HG03354 (cell line): ENCODE results near the gene IFIT2.
"Not testable (repeated sequence)": the region's sequence is repeated elsewhere in the genome, so short reads cannot be mapped to it uniquely, and the experiment has no call there.

Experiments used
- ATAC-seq: cut with Tn5 transposase; IDR thresholded peaks from one replicate; pipeline ENCODE4 v1.9.1; 2021; ENCODE audit warnings: mild to moderate bottlenecking; ENCODE audit not compliant: unreplicated experiment, poor library complexity, severe bottlenecking

The IFIT2 gene

GRCh38 chr10:89305766-89306433 is 4.1 kb downstream of the IFIT2 start:
- ATAC-seq = no peak

GRCh38 chr10:89306434-89307268 is 4.8 kb downstream of the IFIT2 start:
- no peak for ATAC-seq

- ATAC-seq = no peak
Observed at GRCh38 chr10:89307269-89307577, 5.4 kb downstream of the IFIT2 start.

- ATAC-seq = no peak
Observed at GRCh38 chr10:89308266-89308665, 6.4 kb downstream of the IFIT2 start.

GRCh38 chr10:89308736-89309135 is 6.9 kb downstream of the IFIT2 start:
- ATAC-seq = no peak

GRCh38 chr10:89309156-89310055 is 7.6 kb downstream of the IFIT2 start:
- no peak for ATAC-seq

- no peak for ATAC-seq
Observed at GRCh38 chr10:89310056-89310893, 8.4 kb downstream of the IFIT2 start.

GRCh38 chr10:89312973-89313372 is 11.1 kb downstream of the IFIT2 start:
- ATAC-seq = no peak

GRCh38 chr10:89314676-89315075 is 12.8 kb downstream of the IFIT2 start:
- no peak for ATAC-seq

- ATAC-seq = not testable (repeated sequence)
Observed at GRCh38 chr10:89318047-89318446, 16.2 kb downstream of the IFIT2 start.

- ATAC-seq = not testable (repeated sequence)
Observed at GRCh38 chr10:89325081-89325480, 23.2 kb downstream of the IFIT2 start.

- ATAC-seq = not testable (repeated sequence)
Observed at GRCh38 chr10:89325856-89326255, 24.0 kb downstream of the IFIT2 start.

GRCh38 chr10:89327803-89328441 is 26.1 kb downstream of the IFIT2 start, which contains the start of gene IFIT3:
Gene IFIT3 (plus strand): TSS chr10:89327997. CDS start chr10:89328074, 77 bp downstream.
- ATAC-seq = peak; percentile 43

- no peak for ATAC-seq
Observed at GRCh38 chr10:89329151-89329550, 27.3 kb downstream of the IFIT2 start.

- not testable (repeated sequence) for ATAC-seq
Observed at GRCh38 chr10:89330014-89330413, 28.2 kb downstream of the IFIT2 start.

GRCh38 chr10:89330537-89331212 is 28.8 kb downstream of the IFIT2 start:
- no peak for ATAC-seq

- ATAC-seq = not testable (repeated sequence)
Observed at GRCh38 chr10:89331487-89332122, 29.8 kb downstream of the IFIT2 start.

- peak; percentile 52 for ATAC-seq
Observed at GRCh38 chr10:89332123-89332633, 30.3 kb downstream of the IFIT2 start.
